Nephron (organoid): ENCODE measurements around the gene PRKAR1B.
"Not testable (repeated sequence)": the region's sequence is repeated elsewhere in the genome, so short reads cannot be mapped to it uniquely, and the experiment has no call there.

Experiments used
- H3K27ac Mint-ChIP-seq, 3 experiments: 2 replicates each; pipeline ENCODE4 v1.8.0; 2020; ENCODE audit warnings: mixed read lengths in 3 of 3, mild to moderate bottlenecking in 2 of 3, moderate library complexity in 1 of 3
- H3K27me3 Mint-ChIP-seq: 2 replicates; pipeline ENCODE4 v1.8.0; 2021; ENCODE audit warnings: low read depth, mild to moderate bottlenecking, moderate library complexity, mixed read lengths
- H3K36me3 Mint-ChIP-seq: 2 replicates; pipeline ENCODE4 v1.8.0; 2020; ENCODE audit warnings: low read depth, mixed read lengths
- H3K4me1 Mint-ChIP-seq: 2 replicates; pipeline ENCODE4 v1.8.0; 2020; ENCODE audit warnings: mixed read lengths
- H3K4me3 Mint-ChIP-seq, 3 experiments: 2 replicates each; pipeline ENCODE4 v1.8.0; 2020; ENCODE audit warnings: mild to moderate bottlenecking in 3 of 3, mixed read lengths in 3 of 3, moderate library complexity in 2 of 3
- H3K9me3 Mint-ChIP-seq: 2 replicates; pipeline ENCODE4 v1.8.0; 2020; ENCODE audit warnings: mixed read lengths
- TF ChIP-seq, protein P1 (sequence below), 3 experiments: fragments of 200-600 bp; sonication (generic); IDR thresholded peaks; one replicate each; pipeline ENCODE4 v1.5.0; 2021; ENCODE audit warnings: antibody characterized with exemption in 3 of 3; ENCODE audit not compliant: unreplicated experiment in 3 of 3

Gene PRKAR1B

DNA sequence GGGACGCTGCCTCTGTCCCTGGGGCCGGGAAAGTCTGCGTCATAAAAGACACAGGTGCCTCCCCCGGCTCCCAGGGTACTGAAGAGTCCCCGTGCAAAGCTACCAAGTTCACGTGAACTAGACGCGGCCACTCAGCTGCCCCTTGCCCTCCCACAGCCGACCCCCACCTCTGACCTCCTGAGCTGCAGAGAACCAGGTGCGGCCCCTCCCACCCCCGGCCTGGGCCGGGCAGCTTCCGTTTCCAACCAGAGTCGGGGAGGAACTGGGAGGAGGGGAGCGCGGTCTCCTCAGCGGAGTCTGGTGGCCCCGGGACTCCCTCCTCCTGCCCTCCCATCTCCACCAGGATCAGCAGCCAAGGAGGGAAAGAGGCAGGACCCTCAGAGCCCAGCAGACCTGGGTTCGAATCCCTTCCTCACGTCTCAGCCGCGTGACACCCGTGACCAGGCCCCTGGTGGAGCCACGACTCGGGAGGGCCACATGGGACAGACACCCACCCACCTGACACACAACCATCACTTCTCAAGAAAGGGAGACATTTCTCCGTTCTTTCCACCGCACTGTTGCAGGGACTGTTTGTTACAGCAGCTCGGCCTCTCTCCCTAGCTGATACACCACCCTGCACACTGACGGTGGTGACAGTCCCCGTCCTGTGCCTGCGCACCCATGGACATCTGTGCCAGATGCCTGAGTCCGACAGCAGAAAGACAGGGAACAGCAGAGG, 170.1 kb downstream of the PRKAR1B start:
- Mint-ChIP-seq H3K4me3 (no peak overlapping the region), H3K4me1 (peaks cover 11% of the 10 kb centered on the region), H3K36me3 (no peaks in the 10 kb centered on the region), H3K27me3 (peaks cover 3% of the 10 kb centered on the region), H3K9me3 (no peaks in the 10 kb centered on the region), H3K27ac (peak overlapping the region in 1 of 3 experiments; percentile 28)
- TF ChIP-seq, protein P1, sequence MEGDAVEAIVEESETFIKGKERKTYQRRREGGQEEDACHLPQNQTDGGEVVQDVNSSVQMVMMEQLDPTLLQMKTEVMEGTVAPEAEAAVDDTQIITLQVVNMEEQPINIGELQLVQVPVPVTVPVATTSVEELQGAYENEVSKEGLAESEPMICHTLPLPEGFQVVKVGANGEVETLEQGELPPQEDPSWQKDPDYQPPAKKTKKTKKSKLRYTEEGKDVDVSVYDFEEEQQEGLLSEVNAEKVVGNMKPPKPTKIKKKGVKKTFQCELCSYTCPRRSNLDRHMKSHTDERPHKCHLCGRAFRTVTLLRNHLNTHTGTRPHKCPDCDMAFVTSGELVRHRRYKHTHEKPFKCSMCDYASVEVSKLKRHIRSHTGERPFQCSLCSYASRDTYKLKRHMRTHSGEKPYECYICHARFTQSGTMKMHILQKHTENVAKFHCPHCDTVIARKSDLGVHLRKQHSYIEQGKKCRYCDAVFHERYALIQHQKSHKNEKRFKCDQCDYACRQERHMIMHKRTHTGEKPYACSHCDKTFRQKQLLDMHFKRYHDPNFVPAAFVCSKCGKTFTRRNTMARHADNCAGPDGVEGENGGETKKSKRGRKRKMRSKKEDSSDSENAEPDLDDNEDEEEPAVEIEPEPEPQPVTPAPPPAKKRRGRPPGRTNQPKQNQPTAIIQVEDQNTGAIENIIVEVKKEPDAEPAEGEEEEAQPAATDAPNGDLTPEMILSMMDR (IDR thresholded peaks at IDR 0.05; ENCODE audit: unreplicated experiment in 3 of 3): no peak

DNA sequence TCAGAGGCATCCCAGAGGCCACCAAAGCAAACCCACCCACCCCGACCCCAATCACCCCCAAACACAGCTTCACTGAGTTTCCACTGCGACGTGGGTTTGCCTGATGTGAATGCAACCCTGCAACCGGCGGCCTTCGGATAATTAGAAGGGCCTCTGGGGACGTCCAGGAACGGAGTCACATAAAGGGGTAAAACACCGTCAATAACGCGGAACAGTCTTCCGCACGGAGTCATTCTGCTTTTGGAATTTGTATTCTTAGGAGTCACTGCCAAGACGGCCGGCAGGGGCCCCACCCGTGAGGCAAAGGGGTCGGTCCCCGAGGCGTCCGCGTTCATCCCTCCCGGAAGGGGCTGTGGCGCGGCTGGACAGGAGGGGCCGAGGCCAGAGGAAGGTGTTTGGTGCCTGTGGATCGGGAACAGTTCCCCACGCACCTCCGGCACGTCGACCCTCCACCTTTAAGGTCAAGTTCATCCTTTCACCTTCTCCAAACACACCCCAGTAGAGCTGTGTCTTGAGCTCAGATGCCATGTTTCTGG, 170.7 kb downstream of the PRKAR1B start:
- Mint-ChIP-seq H3K27ac (peak overlapping the region in 1 of 3 experiments; percentile 28), H3K4me1 (peaks cover 8% of the 10 kb centered on the region), H3K27me3 (peaks cover 3% of the 10 kb centered on the region), H3K36me3 (no peaks in the 10 kb centered on the region), H3K4me3 (no peak overlapping the region), H3K9me3 (no peaks in the 10 kb centered on the region)
- TF ChIP-seq, protein P1 (IDR thresholded peaks at IDR 0.05; ENCODE audit: unreplicated experiment in 3 of 3): no peak

DNA sequence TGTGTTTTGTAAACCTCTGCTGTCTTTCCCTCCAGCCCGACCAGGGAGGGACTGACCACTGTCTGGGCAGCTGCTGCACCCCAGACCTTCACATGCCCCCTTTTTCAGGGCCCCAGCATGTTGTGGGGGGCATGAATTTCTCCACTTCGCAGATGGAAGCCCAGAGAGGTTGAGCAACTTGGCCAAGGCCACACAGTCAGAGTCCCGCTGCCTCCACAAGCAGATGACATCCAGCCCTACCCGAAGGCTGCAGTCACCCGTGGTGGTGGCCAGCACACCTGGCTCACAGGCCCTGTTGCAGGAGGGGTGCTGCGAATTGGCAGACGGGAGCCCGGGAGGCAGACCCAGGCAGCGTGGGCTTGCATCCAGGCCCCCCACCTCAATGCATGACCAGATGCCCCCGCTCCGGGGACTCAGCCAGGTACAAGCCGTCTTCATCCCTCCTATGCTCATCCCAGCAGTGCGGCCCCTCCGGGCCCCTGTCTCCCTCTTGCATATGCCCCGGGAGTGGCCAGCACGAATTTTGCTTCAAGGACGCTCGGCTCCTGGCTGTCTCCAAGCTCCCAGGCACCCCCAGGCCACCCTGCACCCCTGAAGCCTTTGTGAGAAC, 171.4 kb downstream of the PRKAR1B start:
- Mint-ChIP-seq H3K36me3 (no peaks in the 10 kb centered on the region), H3K27me3 (peaks cover 3% of the 10 kb centered on the region), H3K27ac (peak overlapping the region in 1 of 3 experiments; percentile 49), H3K4me3 (no peak overlapping the region), H3K4me1 (peaks cover 1% of the 10 kb centered on the region), H3K9me3 (no peaks in the 10 kb centered on the region)
- TF ChIP-seq, protein P1 (IDR thresholded peaks at IDR 0.05; ENCODE audit: unreplicated experiment in 3 of 3): no peak

DNA sequence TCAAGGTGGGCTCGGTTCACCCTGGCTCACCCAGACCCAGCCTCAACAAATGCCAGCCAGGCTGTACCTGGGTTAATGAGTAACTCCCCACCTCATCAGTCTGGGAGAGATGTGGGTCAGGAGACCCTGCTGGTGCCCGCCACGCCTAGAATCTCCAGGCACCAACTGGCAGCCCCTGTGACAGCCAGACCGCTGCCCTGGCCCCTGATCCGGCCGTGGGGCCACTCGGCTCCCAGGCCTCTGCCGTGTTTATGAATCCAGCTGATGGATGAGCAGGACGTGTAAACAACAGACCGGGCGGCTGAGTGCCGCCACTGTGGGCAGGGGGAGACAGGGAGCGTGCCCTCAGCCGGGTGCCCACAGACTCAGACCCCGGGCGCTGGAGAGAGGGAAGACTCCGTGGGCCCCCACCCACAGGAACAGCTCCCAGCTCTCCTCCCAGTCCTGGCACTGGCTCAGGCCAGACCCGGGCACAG, 173.4 kb downstream of the PRKAR1B start:
- Mint-ChIP-seq H3K4me3 (peak overlapping the region in 1 of 3 experiments; percentile 28), H3K27ac (peak overlapping the region; percentile 63 to 92 (median 86)), H3K27me3 (peaks cover 3% of the 10 kb centered on the region), H3K9me3 (no peaks in the 10 kb centered on the region), H3K4me1 (no peaks in the 10 kb centered on the region), H3K36me3 (peaks cover 3% of the 10 kb centered on the region)
- TF ChIP-seq, protein P1 (IDR thresholded peaks at IDR 0.05; ENCODE audit: unreplicated experiment in 3 of 3): no peak

DNA sequence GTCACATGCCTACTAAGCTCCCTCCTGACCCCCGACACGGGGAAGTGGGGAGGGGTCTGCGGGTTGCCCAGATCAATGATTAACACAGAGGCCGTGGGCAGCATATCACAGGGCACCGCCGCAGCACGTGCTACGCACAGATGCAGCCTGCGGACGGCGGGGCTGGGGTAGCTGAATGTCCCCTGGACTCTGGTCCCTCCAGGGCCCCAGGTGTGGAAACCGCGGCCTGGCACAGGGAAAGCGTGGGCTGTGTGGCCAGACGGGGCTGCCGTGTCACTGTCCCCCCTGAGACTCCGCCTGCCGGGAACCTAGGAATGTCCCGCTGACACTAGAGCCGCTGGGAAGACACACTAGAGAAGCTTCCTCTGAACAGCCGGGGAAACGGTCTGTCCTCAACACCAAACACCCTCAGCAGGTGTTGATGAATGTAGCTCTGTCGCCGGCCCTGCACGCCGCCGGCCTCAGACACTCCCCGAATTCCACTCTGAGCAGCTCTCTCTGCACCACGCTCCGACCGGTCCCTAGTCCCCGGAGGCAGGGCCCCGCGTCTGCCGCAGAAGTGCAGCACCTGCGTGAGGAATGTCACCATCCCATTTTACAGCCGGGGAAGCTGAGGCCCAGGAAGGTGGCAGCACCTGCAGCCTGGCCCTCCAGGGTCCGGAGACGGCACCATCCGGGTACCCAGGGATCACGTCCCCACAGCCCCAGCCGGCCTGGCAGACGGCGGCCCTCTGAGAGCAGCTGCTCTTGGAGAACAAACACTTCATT, 174.0 kb downstream of the PRKAR1B start:
- Mint-ChIP-seq H3K36me3 (peaks cover 7% of the 10 kb centered on the region), H3K27me3 (peaks cover 3% of the 10 kb centered on the region), H3K4me3 (peak overlapping the region in 1 of 3 experiments; percentile 70), H3K4me1 (no peaks in the 10 kb centered on the region), H3K9me3 (no peaks in the 10 kb centered on the region), H3K27ac (peak overlapping the region; percentile 63 to 92 (median 86))
- TF ChIP-seq, protein P1 (IDR thresholded peaks at IDR 0.05; ENCODE audit: unreplicated experiment in 3 of 3): no peak

DNA sequence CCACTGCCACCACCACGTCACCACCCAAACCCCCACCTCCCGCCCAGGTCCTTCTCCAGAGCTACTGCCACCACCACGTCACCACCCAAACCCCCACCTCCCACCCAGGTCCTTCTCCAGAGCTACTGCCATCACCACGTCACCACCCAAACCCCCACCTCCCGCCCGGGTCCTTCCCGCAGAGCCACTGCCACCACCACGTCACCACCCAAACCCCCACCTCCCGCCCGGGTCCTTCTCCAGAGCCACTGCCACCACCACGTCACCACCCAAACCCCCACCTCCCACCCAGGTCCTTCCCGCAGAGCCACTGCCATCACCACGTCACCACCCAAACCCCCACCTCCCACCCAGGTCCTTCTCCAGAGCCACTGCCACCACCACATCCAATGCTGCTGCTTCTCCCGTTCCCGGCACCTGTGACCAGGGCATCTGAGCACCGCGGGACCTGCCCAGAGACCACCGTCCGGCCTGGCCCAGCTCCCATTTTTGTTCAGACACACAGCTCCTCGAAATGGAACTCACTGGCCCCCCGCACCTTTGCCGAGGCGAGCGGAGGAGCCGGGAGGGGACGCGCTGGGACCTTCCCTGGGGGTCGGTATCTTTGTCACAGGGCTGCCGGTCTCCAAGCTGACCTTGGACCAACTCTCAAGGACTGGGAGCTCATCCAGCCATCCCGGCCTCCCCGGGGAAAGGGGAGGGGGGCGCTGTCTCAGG, 174.8 kb downstream of the PRKAR1B start:
- Mint-ChIP-seq H3K27ac (peak overlapping the region in 2 of 3 experiments; percentile 15 to 92), H3K4me3 (peak overlapping the region in 1 of 3 experiments; percentile 70)
- not testable (repeated sequence) for H3K9me3 Mint-ChIP-seq, H3K27me3 Mint-ChIP-seq, H3K36me3 Mint-ChIP-seq, H3K4me1 Mint-ChIP-seq

DNA sequence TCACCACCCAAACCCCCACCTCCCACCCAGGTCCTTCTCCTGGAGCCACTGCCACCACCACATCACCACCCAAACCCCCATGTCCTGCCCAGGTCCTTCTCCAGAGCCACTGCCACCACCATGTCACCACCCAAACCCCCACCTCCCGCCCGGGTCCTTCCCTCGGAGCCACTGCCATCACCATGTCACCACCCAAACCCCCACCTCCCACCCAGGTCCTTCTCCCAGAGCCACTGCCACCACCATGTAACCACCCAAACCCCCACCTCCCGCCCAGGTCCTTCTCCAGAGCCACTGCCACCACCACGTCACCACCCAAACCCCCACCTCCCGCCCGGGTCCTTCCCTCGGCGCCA, 175.5 kb downstream of the PRKAR1B start:
- not testable (repeated sequence) for H3K4me3 Mint-ChIP-seq, H3K36me3 Mint-ChIP-seq, H3K4me1 Mint-ChIP-seq, H3K9me3 Mint-ChIP-seq, H3K27ac Mint-ChIP-seq, H3K27me3 Mint-ChIP-seq
